H1 (cell line): ENCODE measurements around the gene SPOP.

ENCODE experiments used
- ASH2L ChIP-seq: fragments of 200-600, 300-600 bp; sonication (generic); IDR thresholded peaks from one replicate; pipeline ENCODE4 v1.7.1; 2017; ENCODE audit warnings: low read length
- CTCF ChIP-seq, 3 experiments: IDR thresholded peaks; 1 replicate in 2 of 3; 2 replicates in 1 of 3; pipeline versions ENCODE4 v1.5.1 to v1.6.1; 2011; ENCODE audit warnings: low read length in 3 of 3, mild to moderate bottlenecking in 3 of 3, inconsistent platforms in 2 of 3, low read depth in 1 of 3, moderate library complexity in 1 of 3; ENCODE audit not compliant: insufficient read depth in 1 of 3; ENCODE audit errors: control extremely low read depth in 1 of 3
- E2F6 ChIP-seq: IDR thresholded peaks from 2 replicates; pipeline ENCODE4 v1.6.1; 2012; ENCODE audit warnings: inconsistent platforms
- EP300 ChIP-seq, 2 experiments: IDR thresholded peaks; 1 replicate in 1 of 2; 2 replicates in 1 of 2; pipeline ENCODE4 v1.6.1; 2011 to 2012; ENCODE audit warnings: low read depth in 2 of 2, low read length in 2 of 2, mild to moderate bottlenecking in 2 of 2, borderline replicate concordance in 1 of 2, inconsistent platforms in 1 of 2, moderate library complexity in 1 of 2
- MAFK ChIP-seq: IDR thresholded peaks from 2 replicates; pipeline ENCODE4 v1.6.1; 2012; ENCODE audit warnings: low read depth, mild to moderate bottlenecking, improper control_type of control experiment, low read length
- RBBP5 ChIP-seq: IDR thresholded peaks from 2 replicates; pipeline ENCODE4 v1.7.1; 2012; ENCODE audit warnings: low read depth, mild to moderate bottlenecking, inconsistent platforms, low read length, moderate library complexity, borderline replicate concordance
- TAF1 ChIP-seq: IDR thresholded peaks from 2 replicates; pipeline ENCODE4 v1.6.1; 2011; ENCODE audit warnings: mild to moderate bottlenecking, low read depth, low read length
- USF2 ChIP-seq: IDR thresholded peaks from 2 replicates; pipeline ENCODE4 v1.6.1; 2011; ENCODE audit warnings: low read length, improper control_type of control experiment
- ZNF274 ChIP-seq: IDR thresholded peaks from 2 replicates; pipeline ENCODE4 v1.7.0; 2012; ENCODE audit warnings: low read length, borderline replicate concordance; ENCODE audit errors: extremely low read depth
- TF ChIP-seq, protein P1 (sequence below): fragments of 300-600 bp; sonication (generic); IDR thresholded peaks from 2 replicates; pipeline ENCODE4 v1.7.1; 2012; ENCODE audit warnings: low read length, moderate library complexity, mild to moderate bottlenecking, inconsistent platforms; ENCODE audit not compliant: insufficient replicate concordance

GRCh38 chr17:49699966-49700575 is 22.2 kb upstream of the SPOP start:
- no peak for TF ChIP-seq TAF1
- TF ChIP-seq CTCF (IDR thresholded peaks at IDR 0.05; ENCODE audit: control extremely low read depth in 1 of 3, insufficient read depth in 1 of 3, low read depth in 1 of 3, low read length in 3 of 3) = no peak
- no peak for TF ChIP-seq MAFK
- TF ChIP-seq, protein P1, sequence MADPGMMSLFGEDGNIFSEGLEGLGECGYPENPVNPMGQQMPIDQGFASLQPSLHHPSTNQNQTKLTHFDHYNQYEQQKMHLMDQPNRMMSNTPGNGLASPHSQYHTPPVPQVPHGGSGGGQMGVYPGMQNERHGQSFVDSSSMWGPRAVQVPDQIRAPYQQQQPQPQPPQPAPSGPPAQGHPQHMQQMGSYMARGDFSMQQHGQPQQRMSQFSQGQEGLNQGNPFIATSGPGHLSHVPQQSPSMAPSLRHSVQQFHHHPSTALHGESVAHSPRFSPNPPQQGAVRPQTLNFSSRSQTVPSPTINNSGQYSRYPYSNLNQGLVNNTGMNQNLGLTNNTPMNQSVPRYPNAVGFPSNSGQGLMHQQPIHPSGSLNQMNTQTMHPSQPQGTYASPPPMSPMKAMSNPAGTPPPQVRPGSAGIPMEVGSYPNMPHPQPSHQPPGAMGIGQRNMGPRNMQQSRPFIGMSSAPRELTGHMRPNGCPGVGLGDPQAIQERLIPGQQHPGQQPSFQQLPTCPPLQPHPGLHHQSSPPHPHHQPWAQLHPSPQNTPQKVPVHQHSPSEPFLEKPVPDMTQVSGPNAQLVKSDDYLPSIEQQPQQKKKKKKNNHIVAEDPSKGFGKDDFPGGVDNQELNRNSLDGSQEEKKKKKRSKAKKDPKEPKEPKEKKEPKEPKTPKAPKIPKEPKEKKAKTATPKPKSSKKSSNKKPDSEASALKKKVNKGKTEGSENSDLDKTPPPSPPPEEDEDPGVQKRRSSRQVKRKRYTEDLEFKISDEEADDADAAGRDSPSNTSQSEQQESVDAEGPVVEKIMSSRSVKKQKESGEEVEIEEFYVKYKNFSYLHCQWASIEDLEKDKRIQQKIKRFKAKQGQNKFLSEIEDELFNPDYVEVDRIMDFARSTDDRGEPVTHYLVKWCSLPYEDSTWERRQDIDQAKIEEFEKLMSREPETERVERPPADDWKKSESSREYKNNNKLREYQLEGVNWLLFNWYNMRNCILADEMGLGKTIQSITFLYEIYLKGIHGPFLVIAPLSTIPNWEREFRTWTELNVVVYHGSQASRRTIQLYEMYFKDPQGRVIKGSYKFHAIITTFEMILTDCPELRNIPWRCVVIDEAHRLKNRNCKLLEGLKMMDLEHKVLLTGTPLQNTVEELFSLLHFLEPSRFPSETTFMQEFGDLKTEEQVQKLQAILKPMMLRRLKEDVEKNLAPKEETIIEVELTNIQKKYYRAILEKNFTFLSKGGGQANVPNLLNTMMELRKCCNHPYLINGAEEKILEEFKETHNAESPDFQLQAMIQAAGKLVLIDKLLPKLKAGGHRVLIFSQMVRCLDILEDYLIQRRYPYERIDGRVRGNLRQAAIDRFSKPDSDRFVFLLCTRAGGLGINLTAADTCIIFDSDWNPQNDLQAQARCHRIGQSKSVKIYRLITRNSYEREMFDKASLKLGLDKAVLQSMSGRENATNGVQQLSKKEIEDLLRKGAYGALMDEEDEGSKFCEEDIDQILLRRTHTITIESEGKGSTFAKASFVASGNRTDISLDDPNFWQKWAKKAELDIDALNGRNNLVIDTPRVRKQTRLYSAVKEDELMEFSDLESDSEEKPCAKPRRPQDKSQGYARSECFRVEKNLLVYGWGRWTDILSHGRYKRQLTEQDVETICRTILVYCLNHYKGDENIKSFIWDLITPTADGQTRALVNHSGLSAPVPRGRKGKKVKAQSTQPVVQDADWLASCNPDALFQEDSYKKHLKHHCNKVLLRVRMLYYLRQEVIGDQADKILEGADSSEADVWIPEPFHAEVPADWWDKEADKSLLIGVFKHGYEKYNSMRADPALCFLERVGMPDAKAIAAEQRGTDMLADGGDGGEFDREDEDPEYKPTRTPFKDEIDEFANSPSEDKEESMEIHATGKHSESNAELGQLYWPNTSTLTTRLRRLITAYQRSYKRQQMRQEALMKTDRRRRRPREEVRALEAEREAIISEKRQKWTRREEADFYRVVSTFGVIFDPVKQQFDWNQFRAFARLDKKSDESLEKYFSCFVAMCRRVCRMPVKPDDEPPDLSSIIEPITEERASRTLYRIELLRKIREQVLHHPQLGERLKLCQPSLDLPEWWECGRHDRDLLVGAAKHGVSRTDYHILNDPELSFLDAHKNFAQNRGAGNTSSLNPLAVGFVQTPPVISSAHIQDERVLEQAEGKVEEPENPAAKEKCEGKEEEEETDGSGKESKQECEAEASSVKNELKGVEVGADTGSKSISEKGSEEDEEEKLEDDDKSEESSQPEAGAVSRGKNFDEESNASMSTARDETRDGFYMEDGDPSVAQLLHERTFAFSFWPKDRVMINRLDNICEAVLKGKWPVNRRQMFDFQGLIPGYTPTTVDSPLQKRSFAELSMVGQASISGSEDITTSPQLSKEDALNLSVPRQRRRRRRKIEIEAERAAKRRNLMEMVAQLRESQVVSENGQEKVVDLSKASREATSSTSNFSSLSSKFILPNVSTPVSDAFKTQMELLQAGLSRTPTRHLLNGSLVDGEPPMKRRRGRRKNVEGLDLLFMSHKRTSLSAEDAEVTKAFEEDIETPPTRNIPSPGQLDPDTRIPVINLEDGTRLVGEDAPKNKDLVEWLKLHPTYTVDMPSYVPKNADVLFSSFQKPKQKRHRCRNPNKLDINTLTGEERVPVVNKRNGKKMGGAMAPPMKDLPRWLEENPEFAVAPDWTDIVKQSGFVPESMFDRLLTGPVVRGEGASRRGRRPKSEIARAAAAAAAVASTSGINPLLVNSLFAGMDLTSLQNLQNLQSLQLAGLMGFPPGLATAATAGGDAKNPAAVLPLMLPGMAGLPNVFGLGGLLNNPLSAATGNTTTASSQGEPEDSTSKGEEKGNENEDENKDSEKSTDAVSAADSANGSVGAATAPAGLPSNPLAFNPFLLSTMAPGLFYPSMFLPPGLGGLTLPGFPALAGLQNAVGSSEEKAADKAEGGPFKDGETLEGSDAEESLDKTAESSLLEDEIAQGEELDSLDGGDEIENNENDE = no peak
- TF ChIP-seq USF2 = no peak
- TF ChIP-seq E2F6 = no peak
- no peak for TF ChIP-seq RBBP5
- no peak for TF ChIP-seq ASH2L
- TF ChIP-seq EP300 (IDR thresholded peaks at IDR 0.05; ENCODE audit: borderline replicate concordance in 1 of 2, low read depth in 2 of 2, low read length in 2 of 2) = no peak
- no peak for TF ChIP-seq ZNF274
